Transverse colon (tissue), 4 donors: ENCODE measurements around the gene TENM4. TPM values are rescaled to one million over a fixed set of nuclear protein-coding genes. Genes with fewer than 3 reads are reported as not detected.
A peak's percentile ranks its signal among the peaks of the same experiment; 100 is the strongest.

Experiments
- DNase-seq: peaks from one replicate; pipeline ENCODE4 v3.0.0-alpha.2; 2019
- H3K27ac ChIP-seq, 4 donors: fragments of 200-600 bp; sonication (generic); 2 replicates each; pipeline ENCODE4 v1.5.1; 2016 to 2018; ENCODE audit warnings: inconsistent platforms in 4 of 4
- H3K27me3 ChIP-seq: fragments of 200-600 bp; sonication (generic); 2 replicates; pipeline ENCODE4 v1.5.1; 2017; ENCODE audit warnings: inconsistent platforms
- H3K36me3 ChIP-seq, 4 donors: fragments of 200-600 bp; sonication (generic); 2 replicates each; pipeline ENCODE4 v1.5.1; 2017 to 2019; ENCODE audit warnings: inconsistent platforms in 4 of 4
- H3K4me1 ChIP-seq, 4 donors: fragments of 200-600 bp; sonication (generic); 2 replicates each; pipeline ENCODE4 v1.5.1; 2017 to 2020; ENCODE audit warnings: inconsistent platforms in 4 of 4
- H3K4me3 ChIP-seq, 4 donors: fragments of 200-600 bp; sonication (generic); 1 replicate in 1 of 4; 2 replicates in 3 of 4; pipeline versions ENCODE4 v1.5.1 to v1.6.1; 2017 to 2019; ENCODE audit warnings: inconsistent platforms in 4 of 4
- H3K9me3 ChIP-seq, 2 donors: fragments of 200-600 bp; sonication (generic); 2 replicates each; pipeline ENCODE4 v1.5.1; 2017 to 2019; ENCODE audit warnings: inconsistent platforms in 2 of 2
- EP300 ChIP-seq: sonication (generic); formaldehyde crosslinking; IDR thresholded peaks from one replicate; pipeline ENCODE4 v1.6.1; 2017; ENCODE audit warnings: antibody characterized with exemption, low read depth
- POLR2A ChIP-seq: fragments of 450-650 bp; IDR thresholded peaks from one replicate; pipeline ENCODE4 v1.6.1; 2016; ENCODE audit warnings: antibody characterized with exemption, mild to moderate bottlenecking, moderate library complexity
- POLR2AphosphoS5 ChIP-seq, 3 donors: sonication (generic); formaldehyde crosslinking; IDR thresholded peaks; one replicate each; pipeline ENCODE4 v1.6.1; 2016; ENCODE audit warnings: antibody characterized with exemption in 3 of 3
- WGBS, 2 donors: methylation state at CpG; one replicate each; pipeline ENCODE4 v1.1.5; 2018; ENCODE audit warnings: low coverage in 1 of 2; 5-methylcytosine and 5-hydroxymethylcytosine counted together
- in situ Hi-C, 4 donors: fragments of 200-750 bp; cut with MboI; loops; one replicate each; pipeline versions ENCODE4 v1.15.0 to v1.15.1; 2017; ENCODE audit warnings: low sequenced_read_pairs in 3 of 4, low pct_ligation_motif_present in 1 of 4, low pct_unique_long_range_greater_than_20kb in 1 of 4
- intact Hi-C: fragments of 100-400 bp; cut with DNase I; formaldehyde crosslinking; loops from one replicate; pipeline ENCODE4 v1.15.1; 2023; ENCODE audit warnings: low total_unique reads
- total RNA-seq, 4 donors: library from RNA; depleted of rRNA; stranded (reverse); fragments of >200 nt; gene quantifications; one replicate each; pipeline ENCODE4 v1.1.0, GENCODE V29; 2016
- TF ChIP-seq, protein P1 (sequence below), 5 experiments: fragments of 200-600 bp in 3 of 5; fragments of 450-650 bp in 2 of 5; sonication (generic) in 3 of 5; IDR thresholded peaks; 1 replicate in 2 of 5; 2 replicates in 3 of 5; pipeline ENCODE4 v1.5.1; 2016 to 2017; ENCODE audit warnings: antibody characterized with exemption in 5 of 5, inconsistent platforms in 3 of 5, mild to moderate bottlenecking in 2 of 5, moderate library complexity in 1 of 5

Gene TENM4
- total RNA-seq, 4 donors from 2014 or later = 0.14 to 0.79 (median 0.39) TPM

DNA sequence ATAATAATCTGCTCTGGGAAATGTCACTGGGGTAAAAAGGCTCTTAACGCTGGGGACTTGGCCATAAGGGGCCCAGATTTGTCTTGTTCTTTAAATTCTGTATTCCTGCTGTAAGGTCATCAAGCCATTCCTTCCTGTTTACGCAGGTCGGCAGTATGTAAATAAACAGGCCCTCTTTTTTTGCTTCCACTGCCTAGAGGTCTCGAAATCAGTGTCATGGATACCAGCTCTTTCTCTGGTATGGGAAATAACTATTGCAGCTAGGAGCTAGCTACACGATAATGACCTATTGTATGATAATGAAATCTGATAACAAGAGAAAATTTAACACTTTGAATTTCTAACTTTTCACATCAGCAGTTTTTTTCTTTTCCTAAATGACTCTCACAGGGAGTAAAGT lies 657.0 kb downstream of the TENM4 start:
- no peaks in the 10 kb centered on the region for H3K9me3 ChIP-seq
- no peaks in the 10 kb centered on the region for H3K27me3 ChIP-seq
- intact Hi-C loops = no loop called here
- in situ Hi-C loops = no loop called here
- 40% methylated on average over 1 to 5 of the region's 5 CpGs for WGBS, 2 donors
- no peak overlapping the region for H3K27ac ChIP-seq
- TF ChIP-seq, protein P1, sequence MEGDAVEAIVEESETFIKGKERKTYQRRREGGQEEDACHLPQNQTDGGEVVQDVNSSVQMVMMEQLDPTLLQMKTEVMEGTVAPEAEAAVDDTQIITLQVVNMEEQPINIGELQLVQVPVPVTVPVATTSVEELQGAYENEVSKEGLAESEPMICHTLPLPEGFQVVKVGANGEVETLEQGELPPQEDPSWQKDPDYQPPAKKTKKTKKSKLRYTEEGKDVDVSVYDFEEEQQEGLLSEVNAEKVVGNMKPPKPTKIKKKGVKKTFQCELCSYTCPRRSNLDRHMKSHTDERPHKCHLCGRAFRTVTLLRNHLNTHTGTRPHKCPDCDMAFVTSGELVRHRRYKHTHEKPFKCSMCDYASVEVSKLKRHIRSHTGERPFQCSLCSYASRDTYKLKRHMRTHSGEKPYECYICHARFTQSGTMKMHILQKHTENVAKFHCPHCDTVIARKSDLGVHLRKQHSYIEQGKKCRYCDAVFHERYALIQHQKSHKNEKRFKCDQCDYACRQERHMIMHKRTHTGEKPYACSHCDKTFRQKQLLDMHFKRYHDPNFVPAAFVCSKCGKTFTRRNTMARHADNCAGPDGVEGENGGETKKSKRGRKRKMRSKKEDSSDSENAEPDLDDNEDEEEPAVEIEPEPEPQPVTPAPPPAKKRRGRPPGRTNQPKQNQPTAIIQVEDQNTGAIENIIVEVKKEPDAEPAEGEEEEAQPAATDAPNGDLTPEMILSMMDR (IDR thresholded peaks at IDR 0.05) = no peak
- TF ChIP-seq POLR2AphosphoS5 (IDR thresholded peaks at IDR 0.05) (no peak), POLR2A (no peak), EP300 (no peak)
- no peaks in the 10 kb centered on the region for H3K36me3 ChIP-seq
- no peak for DNase-seq
- H3K4me3 ChIP-seq = no peak overlapping the region
- H3K4me1 ChIP-seq = peaks cover 0 to 32% (median 11%) of the 10 kb centered on the region in 4 donors

DNA sequence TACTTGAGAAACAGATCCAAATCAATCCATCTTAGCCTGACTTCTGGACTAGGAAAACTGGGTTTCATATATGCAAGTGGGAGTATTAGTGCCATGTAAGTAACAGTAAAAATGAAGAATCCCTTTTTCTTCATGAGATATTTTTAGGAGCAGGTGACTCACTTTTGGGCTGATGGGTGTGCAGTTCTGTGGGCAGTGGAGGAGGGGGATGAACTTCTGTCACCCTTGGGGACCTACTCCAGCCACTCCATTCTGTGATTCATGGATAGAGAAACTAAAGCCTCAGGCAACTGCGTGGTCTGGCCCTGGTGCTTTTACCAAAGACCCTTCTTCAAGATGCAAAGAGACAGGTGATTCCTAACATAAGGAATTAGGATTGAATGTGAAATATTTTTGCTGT lies 657.5 kb downstream of the TENM4 start:
- TF ChIP-seq, protein P1 (IDR thresholded peaks at IDR 0.05) = no peak
- TF ChIP-seq POLR2AphosphoS5 (IDR thresholded peaks at IDR 0.05) = no peak
- Histone ChIP-seq H3K27ac (no peak overlapping the region), H3K36me3 (no peaks in the 10 kb centered on the region), H3K27me3 (no peaks in the 10 kb centered on the region), H3K9me3 (no peaks in the 10 kb centered on the region), H3K4me1 (peaks cover 0 to 32% (median 10%) of the 10 kb centered on the region in 4 donors), H3K4me3 (no peak overlapping the region)
- DNase-seq = no peak
- intact Hi-C loops = no loop called here
- 87 to 88% methylated on average over 1 of the region's 1 CpG for WGBS, 2 donors
- in situ Hi-C loops = no loop called here

DNA sequence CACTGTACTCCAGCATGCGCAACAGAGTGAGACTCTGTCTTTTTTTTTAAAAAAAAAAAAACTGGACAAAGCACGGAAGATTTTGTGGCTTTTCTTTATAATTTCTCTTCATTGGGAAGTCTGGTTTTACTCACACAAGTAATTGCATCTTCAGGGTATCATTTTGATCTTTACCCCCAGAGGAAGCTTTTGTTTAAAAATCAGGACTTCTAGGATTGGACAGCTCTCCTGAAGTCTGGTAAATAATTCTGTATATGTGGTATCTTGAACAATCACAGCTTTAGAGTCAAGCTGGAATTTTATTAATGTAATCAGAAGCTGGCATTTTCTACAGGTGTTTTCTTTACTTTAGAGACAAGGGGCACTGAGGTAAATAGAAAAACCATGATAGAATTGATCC lies 658.1 kb downstream of the TENM4 start:
- no peak overlapping the region for H3K4me3 ChIP-seq
- H3K36me3 ChIP-seq = no peaks in the 10 kb centered on the region
- no peak overlapping the region for H3K27ac ChIP-seq
- intact Hi-C loops = no loop called here
- DNase-seq = no peak
- in situ Hi-C loops = no loop called here
- 86 to 90% methylated on average over 2 of the region's 2 CpGs for WGBS, 2 donors
- H3K4me1 ChIP-seq = peaks cover 0 to 32% (median 10%) of the 10 kb centered on the region in 4 donors
- TF ChIP-seq EP300 (no peak), POLR2AphosphoS5 (IDR thresholded peaks at IDR 0.05) (no peak), POLR2A (no peak)
- TF ChIP-seq, protein P1 (IDR thresholded peaks at IDR 0.05) = no peak
- no peaks in the 10 kb centered on the region for H3K9me3 ChIP-seq
- no peaks in the 10 kb centered on the region for H3K27me3 ChIP-seq

DNA sequence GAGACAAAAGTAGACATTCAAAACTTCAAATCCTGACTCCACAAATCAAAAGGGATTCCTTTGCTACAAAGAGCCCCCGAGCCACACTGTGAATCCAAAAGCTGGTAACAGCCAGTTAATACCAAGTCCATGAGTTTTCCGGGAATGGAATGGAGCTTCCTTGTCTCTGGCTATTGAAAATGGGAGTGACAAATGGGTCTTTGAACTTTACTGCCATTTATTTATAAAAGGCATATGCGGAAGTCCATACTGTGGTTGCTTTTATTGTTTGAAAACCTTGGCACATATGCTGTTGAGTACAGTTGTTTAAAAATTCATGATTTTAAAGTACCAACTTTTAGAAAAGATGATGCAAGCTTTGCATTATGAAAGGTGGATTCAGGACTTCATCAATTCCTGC lies 659.9 kb downstream of the TENM4 start:
- no peak overlapping the region for H3K4me3 ChIP-seq
- H3K27me3 ChIP-seq = no peaks in the 10 kb centered on the region
- TF ChIP-seq POLR2AphosphoS5 (IDR thresholded peaks at IDR 0.05) (no peak), POLR2A (no peak), EP300 (no peak)
- TF ChIP-seq, protein P1 (IDR thresholded peaks at IDR 0.05) = no peak
- intact Hi-C loops = no loop called here
- no peaks in the 10 kb centered on the region for H3K9me3 ChIP-seq
- H3K4me1 ChIP-seq = peaks cover 0 to 27% (median 10%) of the 10 kb centered on the region in 4 donors
- no peaks in the 10 kb centered on the region for H3K36me3 ChIP-seq
- H3K27ac ChIP-seq = peak overlapping the region in 2 of 4 donors; percentile 4 to 38
- DNase-seq = no peak
- 46 to 67% methylated on average over 3 of the region's 3 CpGs for WGBS, 2 donors
- in situ Hi-C loops = no loop called here
